ENCODE measurements around the gene INPP5A. TPM values are rescaled to one million over a fixed set of nuclear protein-coding genes. Genes with fewer than 3 reads are reported as not detected.

INPP5A gene
- total and polyA plus RNA-seq, 7 donors = 15.1 to 48.8 (median 40.9) TPM

- intact Hi-C loops (cut with DNase I) = no loop called here
- peaks cover 0 to 5% of the 10 kb centered on the region in 2 donors for H3K36me3 ChIP-seq (ENCODE audit: insufficient read depth in 1 of 2, low read depth in 1 of 2)
- H3K9me3 ChIP-seq = no peaks in the 10 kb centered on the region
- H3K4me3 ChIP-seq = no peak overlapping the region
- no peak overlapping the region for H3K27ac ChIP-seq
- no peak for TF ChIP-seq CTCF (IDR thresholded peaks at IDR 0.05)
- H3K27me3 ChIP-seq (ENCODE audit: insufficient read depth in 3 of 3, low read length in 2 of 3) = no peaks in the 10 kb centered on the region
- DNase-seq (no peak), ATAC-seq (no peak)
- WGBS, 3 donors = 93 to 94% (median 94%) methylated on average over 20 of the region's 20 CpGs
- no peaks in the 10 kb centered on the region for H3K4me1 ChIP-seq
Measured at GRCh38 chr10:132732518-132732917, 194.9 kb downstream of the INPP5A start.

- ATAC-seq (no peak), DNase-seq (no peak)
- H3K27ac ChIP-seq = no peak overlapping the region
- H3K36me3 ChIP-seq (ENCODE audit: insufficient read depth in 1 of 2, low read depth in 1 of 2) = peaks cover 0 to 5% of the 10 kb centered on the region in 2 donors
- H3K4me1 ChIP-seq = no peaks in the 10 kb centered on the region
- no peaks in the 10 kb centered on the region for H3K27me3 ChIP-seq (ENCODE audit: insufficient read depth in 3 of 3, low read length in 2 of 3)
- no peaks in the 10 kb centered on the region for H3K9me3 ChIP-seq
- H3K4me3 ChIP-seq = no peak overlapping the region
- intact Hi-C loops (cut with DNase I) = no loop called here
- WGBS, 3 donors = 91 to 93% (median 91%) methylated on average over 19 of the region's 19 CpGs
- no peak for TF ChIP-seq CTCF (IDR thresholded peaks at IDR 0.05)
Measured at GRCh38 chr10:132733926-132734325, 196.3 kb downstream of the INPP5A start.

- no peaks in the 10 kb centered on the region for H3K27me3 ChIP-seq (ENCODE audit: insufficient read depth in 3 of 3, low read length in 2 of 3)
- intact Hi-C loops (cut with DNase I) = no loop called here
- no peak overlapping the region for H3K4me3 ChIP-seq
- 92 to 94% (median 92%) methylated on average over 19 of the region's 19 CpGs for WGBS, 3 donors
- H3K36me3 ChIP-seq (ENCODE audit: insufficient read depth in 1 of 2, low read depth in 1 of 2) = peaks cover 0 to 5% of the 10 kb centered on the region in 2 donors
- no peaks in the 10 kb centered on the region for H3K4me1 ChIP-seq
- no peak for DNase-seq
- TF ChIP-seq CTCF (IDR thresholded peaks at IDR 0.05) = no peak
- ATAC-seq = no peak
- no peak overlapping the region for H3K27ac ChIP-seq
- H3K9me3 ChIP-seq = no peaks in the 10 kb centered on the region
Measured at GRCh38 chr10:132735341-132735775, 197.8 kb downstream of the INPP5A start.

- 85 to 91% (median 90%) methylated on average over 24 of the region's 24 CpGs for WGBS, 3 donors
- peaks cover 0 to 5% of the 10 kb centered on the region in 2 donors for H3K36me3 ChIP-seq (ENCODE audit: insufficient read depth in 1 of 2, low read depth in 1 of 2)
- ATAC-seq (no peak), DNase-seq (no peak)
- H3K9me3 ChIP-seq = no peaks in the 10 kb centered on the region
- TF ChIP-seq CTCF (IDR thresholded peaks at IDR 0.05) = no peak
- H3K4me1 ChIP-seq = no peaks in the 10 kb centered on the region
- intact Hi-C loops (cut with DNase I) = no loop called here
- H3K27me3 ChIP-seq (ENCODE audit: insufficient read depth in 3 of 3, low read length in 2 of 3) = no peaks in the 10 kb centered on the region
- H3K27ac ChIP-seq = no peak overlapping the region
- H3K4me3 ChIP-seq = no peak overlapping the region
Measured at GRCh38 chr10:132735923-132736391, 198.4 kb downstream of the INPP5A start.
